HFFc6 (cell line): Measurements from ENCODE around the gene DGKQ. TPM values are rescaled to one million over a fixed set of nuclear protein-coding genes. Genes with fewer than 3 reads are reported as not detected.
A peak's percentile ranks its signal among the peaks of the same experiment; 100 is the strongest.

Source experiments
- DNase-seq: peaks from one replicate; pipeline ENCODE4 v3.0.0-alpha.2; 2018
- H3K27ac Mint-ChIP-seq: 2 replicates; pipeline ENCODE4 v1.8.0; 2020; ENCODE audit warnings: mild to moderate bottlenecking, mixed read lengths
- H3K27me3 Mint-ChIP-seq: 2 replicates; pipeline ENCODE4 v1.8.0; 2021; ENCODE audit warnings: mild to moderate bottlenecking, moderate library complexity, mixed read lengths; ENCODE audit not compliant: insufficient read depth
- H3K36me3 Mint-ChIP-seq: 2 replicates; pipeline ENCODE4 v1.8.0; 2021; ENCODE audit warnings: low read depth, mixed read lengths
- H3K4me1 Mint-ChIP-seq: 2 replicates; pipeline ENCODE4 v1.8.0; 2020; ENCODE audit warnings: low read depth, mixed read lengths
- H3K4me3 Mint-ChIP-seq: 2 replicates; pipeline ENCODE4 v1.8.0; 2020; ENCODE audit warnings: mild to moderate bottlenecking, moderate library complexity, mixed read lengths
- H3K9me3 Mint-ChIP-seq: 2 replicates; pipeline ENCODE4 v1.8.0; 2020; ENCODE audit warnings: mild to moderate bottlenecking, mixed read lengths
- total RNA-seq, 6 experiments: library from RNA; stranded (reverse); fragmentation: NEBNext Ultra II Directional; extraction: Animal tissue kit (Norgen Biotek cat#: 25700); gene quantifications; 2 replicates in 1 of 6; 3 replicates in 5 of 6; pipeline ENCODE4 v1.2.3, GENCODE V29; 2021
- TF ChIP-seq, protein P1 (sequence below): fragments of 200-600 bp; sonication (generic); IDR thresholded peaks from 2 replicates; pipeline ENCODE4 v1.5.0; 2021; ENCODE audit warnings: antibody characterized with exemption, mild to moderate bottlenecking

DGKQ gene
- total RNA-seq, 6 experiments from 2014 or later, result 11.3 to 14.9 (median 13.1) TPM

DNA sequence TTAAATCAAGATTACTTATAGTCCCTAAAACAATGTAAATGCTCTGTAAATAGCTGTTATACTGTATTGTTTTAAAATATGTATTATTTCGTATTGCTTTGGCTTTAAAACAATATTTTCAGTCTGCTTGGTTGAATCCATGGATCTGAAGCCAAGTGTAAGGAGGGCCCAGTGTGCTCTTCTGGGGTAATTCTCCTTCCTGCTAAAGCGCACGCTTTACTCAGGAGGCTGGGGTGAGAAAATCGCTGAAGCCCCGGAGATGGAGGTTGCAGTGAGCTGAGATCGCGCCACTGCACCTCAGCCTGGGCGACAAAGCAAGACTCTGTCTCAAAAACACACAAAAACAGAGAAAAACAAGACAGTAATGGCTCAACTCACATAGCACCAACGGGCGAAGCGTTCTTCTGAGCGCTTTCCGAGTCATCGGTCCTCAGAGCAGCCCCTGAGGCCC lies 13.1 kb upstream of the DGKQ start:
- TF ChIP-seq, protein P1, sequence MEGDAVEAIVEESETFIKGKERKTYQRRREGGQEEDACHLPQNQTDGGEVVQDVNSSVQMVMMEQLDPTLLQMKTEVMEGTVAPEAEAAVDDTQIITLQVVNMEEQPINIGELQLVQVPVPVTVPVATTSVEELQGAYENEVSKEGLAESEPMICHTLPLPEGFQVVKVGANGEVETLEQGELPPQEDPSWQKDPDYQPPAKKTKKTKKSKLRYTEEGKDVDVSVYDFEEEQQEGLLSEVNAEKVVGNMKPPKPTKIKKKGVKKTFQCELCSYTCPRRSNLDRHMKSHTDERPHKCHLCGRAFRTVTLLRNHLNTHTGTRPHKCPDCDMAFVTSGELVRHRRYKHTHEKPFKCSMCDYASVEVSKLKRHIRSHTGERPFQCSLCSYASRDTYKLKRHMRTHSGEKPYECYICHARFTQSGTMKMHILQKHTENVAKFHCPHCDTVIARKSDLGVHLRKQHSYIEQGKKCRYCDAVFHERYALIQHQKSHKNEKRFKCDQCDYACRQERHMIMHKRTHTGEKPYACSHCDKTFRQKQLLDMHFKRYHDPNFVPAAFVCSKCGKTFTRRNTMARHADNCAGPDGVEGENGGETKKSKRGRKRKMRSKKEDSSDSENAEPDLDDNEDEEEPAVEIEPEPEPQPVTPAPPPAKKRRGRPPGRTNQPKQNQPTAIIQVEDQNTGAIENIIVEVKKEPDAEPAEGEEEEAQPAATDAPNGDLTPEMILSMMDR, result no peak
- peaks cover 25% of the 10 kb centered on the region for H3K4me1 Mint-ChIP-seq
- H3K36me3 Mint-ChIP-seq, result no peaks in the 10 kb centered on the region
- peak overlapping the region; percentile 95 for H3K4me3 Mint-ChIP-seq
- no peak for DNase-seq
- no peaks in the 10 kb centered on the region; the same call in 1 of the 2 replicates for H3K27me3 Mint-ChIP-seq
- peak overlapping the region; percentile 91 for H3K27ac Mint-ChIP-seq
- H3K9me3 Mint-ChIP-seq, result no peaks in the 10 kb centered on the region

DNA sequence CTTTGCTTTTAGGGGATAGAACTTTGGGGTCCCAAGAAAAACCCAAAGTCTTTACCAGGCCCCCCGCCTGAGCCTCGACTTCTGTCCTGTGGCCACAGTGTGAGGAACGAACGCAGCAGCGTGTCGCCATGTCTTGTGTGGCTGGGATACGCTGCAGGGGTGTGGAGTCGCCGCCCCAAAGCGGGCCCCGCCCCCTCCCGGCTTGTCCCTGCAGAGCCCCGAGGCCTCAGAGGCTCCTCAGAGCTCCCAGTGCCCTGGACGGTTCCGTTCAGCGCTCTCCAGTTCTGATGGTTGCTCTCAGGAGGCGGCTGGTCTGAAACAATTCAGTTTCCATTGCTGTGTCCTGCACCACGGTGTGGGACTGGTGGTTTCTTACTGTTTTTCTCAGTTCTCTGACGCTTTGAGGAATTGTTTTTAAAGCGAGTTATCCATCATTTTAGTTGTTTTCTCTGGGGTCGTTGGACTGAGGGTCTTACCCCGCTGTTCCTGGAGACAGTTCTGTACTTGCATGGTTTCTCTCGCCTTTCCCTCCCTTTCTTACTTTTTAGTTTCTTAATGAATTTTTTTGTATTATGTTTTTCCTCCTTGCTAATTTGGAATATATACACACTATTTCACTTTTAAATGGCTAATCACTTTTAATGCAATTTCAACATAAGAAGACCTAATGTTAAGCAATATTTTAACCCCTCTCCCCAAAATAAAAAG lies 11.9 kb upstream of the DGKQ start:
- Mint-ChIP-seq H3K36me3 (no peaks in the 10 kb centered on the region), H3K4me3 (peak overlapping the region; percentile 95; the same call in 1 of the 2 replicates), H3K4me1 (peaks cover 25% of the 10 kb centered on the region), H3K27ac (no peak overlapping the region), H3K9me3 (no peaks in the 10 kb centered on the region), H3K27me3 (no peaks in the 10 kb centered on the region; the same call in 1 of the 2 replicates)
- no peak for DNase-seq
- TF ChIP-seq, protein P1, result no peak

DNA sequence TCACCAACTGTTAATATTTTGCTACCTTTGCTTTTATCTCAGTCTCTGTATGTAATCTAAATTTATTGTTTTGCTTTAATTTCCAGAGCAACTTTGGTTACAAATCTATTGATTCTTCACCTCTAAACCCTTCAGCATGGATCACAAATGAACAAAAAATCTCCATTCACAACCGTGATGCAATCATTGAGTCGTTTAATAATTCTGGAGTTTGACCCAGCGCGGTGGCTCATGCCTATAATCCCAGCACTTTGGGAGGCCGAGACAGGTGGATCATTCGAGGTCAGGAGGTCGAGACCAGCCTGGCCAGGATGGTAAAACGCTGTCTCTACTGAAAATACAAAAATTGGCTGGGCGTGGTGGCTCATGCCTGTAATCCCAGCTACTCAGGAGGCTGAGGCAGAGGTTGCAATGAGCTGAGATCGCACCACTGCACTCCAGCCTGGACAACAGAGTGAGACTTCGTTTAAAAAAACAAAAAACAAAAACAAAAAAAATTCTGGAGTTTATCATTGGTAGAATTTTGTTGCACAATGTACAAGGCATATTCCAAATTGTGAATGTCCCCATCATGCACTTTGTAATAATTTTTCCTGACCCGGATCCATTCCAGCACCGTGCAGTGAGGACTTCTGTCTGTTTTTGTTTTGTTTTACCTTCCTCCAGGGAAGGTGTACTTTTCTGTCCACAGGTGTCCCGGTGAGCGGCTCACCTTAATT lies 11.1 kb upstream of the DGKQ start:
- Mint-ChIP-seq H3K27ac (no peak overlapping the region), H3K9me3 (no peaks in the 10 kb centered on the region), H3K4me1 (peaks cover 28% of the 10 kb centered on the region), H3K27me3 (no peaks in the 10 kb centered on the region; the same call in 1 of the 2 replicates), H3K36me3 (no peaks in the 10 kb centered on the region), H3K4me3 (no peak overlapping the region; the same call in 1 of the 2 replicates)
- TF ChIP-seq, protein P1, result no peak
- no peak for DNase-seq

DNA sequence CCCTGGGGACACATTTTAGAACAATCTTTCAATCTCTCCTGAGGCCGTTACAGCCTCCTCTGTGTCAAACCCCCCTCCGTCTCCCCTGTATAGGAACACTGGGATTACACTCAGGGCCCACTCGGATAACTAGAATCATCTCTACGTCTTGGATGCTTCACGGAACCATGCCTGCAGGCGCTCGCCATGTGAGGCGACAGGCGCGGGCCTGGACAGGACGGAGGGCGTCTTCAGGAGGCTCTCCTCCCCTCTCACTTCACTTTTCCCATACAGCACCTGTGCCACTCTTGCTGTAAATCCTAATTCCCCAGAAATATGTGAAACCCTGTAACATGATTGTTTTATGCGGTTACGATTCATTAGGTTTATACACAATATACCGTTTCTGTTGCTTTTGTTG lies 9.4 kb upstream of the DGKQ start:
- Mint-ChIP-seq H3K9me3 (no peaks in the 10 kb centered on the region), H3K4me1 (peaks cover 29% of the 10 kb centered on the region), H3K27ac (no peak overlapping the region), H3K4me3 (no peak overlapping the region), H3K36me3 (no peaks in the 10 kb centered on the region), H3K27me3 (no peaks in the 10 kb centered on the region; the same call in 1 of the 2 replicates)
- TF ChIP-seq, protein P1, result no peak
- no peak for DNase-seq

DNA sequence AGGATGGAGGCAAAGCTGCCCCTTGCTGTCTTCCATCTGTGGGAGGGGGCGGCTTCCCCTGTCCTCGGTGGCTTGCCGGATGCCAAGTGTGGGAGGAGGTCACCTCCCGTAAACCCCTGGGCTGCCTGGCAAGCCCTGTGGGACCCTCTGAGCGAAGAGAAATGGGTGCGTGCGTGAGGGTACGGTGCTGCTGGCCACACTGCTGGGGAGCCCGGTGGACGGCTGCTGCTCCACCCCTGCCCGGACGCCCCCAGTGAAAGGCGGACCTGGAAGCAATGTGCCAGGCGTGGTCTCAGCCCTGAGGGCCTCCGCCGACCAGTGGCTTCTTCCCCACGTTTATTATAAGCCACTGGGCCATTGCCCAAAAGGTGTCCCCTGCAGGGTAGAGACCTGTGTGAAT lies 8.9 kb upstream of the DGKQ start:
- H3K4me3 Mint-ChIP-seq, result no peak overlapping the region

More for the DNA sequence above, 8.9 kb upstream of the DGKQ start:
- no peaks in the 10 kb centered on the region; the same call in 1 of the 2 replicates for H3K27me3 Mint-ChIP-seq
- no peak overlapping the region for H3K27ac Mint-ChIP-seq
- no peak for DNase-seq
- peaks cover 29% of the 10 kb centered on the region for H3K4me1 Mint-ChIP-seq
- H3K36me3 Mint-ChIP-seq, result no peaks in the 10 kb centered on the region
- H3K9me3 Mint-ChIP-seq, result no peaks in the 10 kb centered on the region
- TF ChIP-seq, protein P1, result no peak
